SK-N-SH treated with all-trans-retinoic acid at 6 μM for 48 hours (cell line): ENCODE results near the gene ZNF428.

ENCODE experiments used
- PATZ1 ChIP-seq: fragments of 250-450 bp; sonication (Bioruptor Pico); IDR thresholded peaks from 2 replicates; pipeline ENCODE4 v1.8.0; 2020; ENCODE audit warnings: mild to moderate bottlenecking, moderate library complexity, borderline replicate concordance
- TSHZ2 ChIP-seq: fragments of 250-450 bp; sonication (Bioruptor Pico); IDR thresholded peaks from 2 replicates; pipeline ENCODE4 v1.5.0; 2020; ENCODE audit warnings: mild to moderate bottlenecking, moderate library complexity
- ZC3H10 ChIP-seq: fragments of 250-450 bp; sonication (Bioruptor Pico); IDR thresholded peaks from 2 replicates; pipeline ENCODE4 v1.5.1; 2021; ENCODE audit warnings: mild to moderate bottlenecking, moderate library complexity

- no peak for TF ChIP-seq TSHZ2 (CRISPR knock-in tag)
- TF ChIP-seq PATZ1 (CRISPR knock-in tag), result no peak
- TF ChIP-seq ZC3H10 (CRISPR knock-in tag), result no peak
These were observed 3.5 kb upstream of the ZNF428 start for GRCh38 chr19:43622956-43623355.
